Measurements from ENCODE around the gene CRYBG3. TPM values are rescaled to one million over a fixed set of nuclear protein-coding genes. Genes with fewer than 3 reads are reported as not detected.

The CRYBG3 gene
- total and polyA plus RNA-seq, 4 experiments from 2014 or later, result 0.83 to 12.3 (median 7.5) TPM

- H3K36me3 Mint-ChIP-seq, result peaks cover 38 to 63% of the 10 kb centered on the region in 2 donors
Measured at GRCh38 chr3:97889814-97890213, 68.0 kb downstream of the CRYBG3 start.

GRCh38 chr3:97892852-97893251 is 71.0 kb downstream of the CRYBG3 start:
- Mint-ChIP-seq H3K4me3 (no peak overlapping the region), H3K27me3 (no peaks in the 10 kb centered on the region), H3K36me3 (peaks cover 26 to 63% of the 10 kb centered on the region in 2 donors), H3K9me3 (no peaks in the 10 kb centered on the region), H3K4me1 (no peaks in the 10 kb centered on the region), H3K27ac (no peak overlapping the region)
- no peaks in the 10 kb centered on the region for H3K4me1 ChIP-seq (ENCODE audit: insufficient read depth, low read length)
- H3K9me3 ChIP-seq (ENCODE audit: control insufficient read depth in 1 of 2, low read length in 2 of 2), result no peaks in the 10 kb centered on the region
- CTCF ChIA-PET (ENCODE audit: partially characterized antibody), result no interaction called here
- no peaks in the 10 kb centered on the region for H3K27me3 ChIP-seq (ENCODE audit: insufficient read depth, low read length)
- intact Hi-C loops (cut with micrococcal nuclease), result no loop called here
- H3K27ac ChIP-seq (ENCODE audit: low read depth, low read length), result no peak overlapping the region
- no peak for DNase-seq
- H3K36me3 ChIP-seq (ENCODE audit: insufficient read depth, low read length), result no peaks in the 10 kb centered on the region
- POLR2A ChIA-PET (ENCODE audit: partially characterized antibody), result no interaction called here
- H3K4me3 ChIP-seq (ENCODE audit: low read length in 2 of 2), result no peak overlapping the region

More at GRCh38 chr3:97889814-97890213, 68.0 kb downstream of the CRYBG3 start:
- intact Hi-C loops (cut with micrococcal nuclease), result no loop called here
- DNase-seq, result no peak
- no peaks in the 10 kb centered on the region for H3K9me3 ChIP-seq (ENCODE audit: control insufficient read depth in 1 of 2, low read length in 2 of 2)
- no peak overlapping the region for H3K4me3 ChIP-seq (ENCODE audit: low read length in 2 of 2)
- H3K27ac ChIP-seq (ENCODE audit: low read depth, low read length), result no peak overlapping the region
- no peaks in the 10 kb centered on the region for H3K27me3 ChIP-seq (ENCODE audit: insufficient read depth, low read length)
- no peaks in the 10 kb centered on the region for H3K36me3 ChIP-seq (ENCODE audit: insufficient read depth, low read length)
- H3K4me1 Mint-ChIP-seq, result no peaks in the 10 kb centered on the region
- POLR2A ChIA-PET (ENCODE audit: partially characterized antibody), result no interaction called here
- H3K4me1 ChIP-seq (ENCODE audit: insufficient read depth, low read length), result no peaks in the 10 kb centered on the region
- H3K27me3 Mint-ChIP-seq, result no peaks in the 10 kb centered on the region
- CTCF ChIA-PET (ENCODE audit: partially characterized antibody), result no interaction called here
- no peak overlapping the region for H3K4me3 Mint-ChIP-seq
- H3K27ac Mint-ChIP-seq, result no peak overlapping the region
- H3K9me3 Mint-ChIP-seq, result no peaks in the 10 kb centered on the region

- intact Hi-C loops (cut with micrococcal nuclease), result no loop called here
- no peaks in the 10 kb centered on the region for H3K36me3 ChIP-seq (ENCODE audit: insufficient read depth, low read length)
- no peaks in the 10 kb centered on the region for H3K27me3 Mint-ChIP-seq
- DNase-seq, result no peak
- no peaks in the 10 kb centered on the region for H3K4me1 ChIP-seq (ENCODE audit: insufficient read depth, low read length)
- H3K4me3 ChIP-seq (ENCODE audit: low read length in 2 of 2), result no peak overlapping the region
- peaks cover 28 to 57% of the 10 kb centered on the region in 2 donors for H3K36me3 Mint-ChIP-seq
- no peaks in the 10 kb centered on the region for H3K27me3 ChIP-seq (ENCODE audit: insufficient read depth, low read length)
- H3K27ac Mint-ChIP-seq, result no peak overlapping the region
- no peak overlapping the region for H3K4me3 Mint-ChIP-seq
- H3K27ac ChIP-seq (ENCODE audit: low read depth, low read length), result no peak overlapping the region
- peaks cover 0 to 4% (median 0%) of the 10 kb centered on the region in 8 donors for H3K9me3 Mint-ChIP-seq
- no peaks in the 10 kb centered on the region for H3K9me3 ChIP-seq (ENCODE audit: control insufficient read depth in 1 of 2, low read length in 2 of 2)
- ChIA-PET CTCF (ENCODE audit: partially characterized antibody) (no interaction called here), POLR2A (ENCODE audit: partially characterized antibody) (no interaction called here)
- H3K4me1 Mint-ChIP-seq, result peaks cover 0 to 3% (median 0%) of the 10 kb centered on the region in 4 donors
Measured at GRCh38 chr3:97895216-97895615, 73.4 kb downstream of the CRYBG3 start.

- POLR2A ChIA-PET (ENCODE audit: partially characterized antibody), result no interaction called here
- H3K4me3 Mint-ChIP-seq, result no peak overlapping the region
- no peaks in the 10 kb centered on the region for H3K27me3 Mint-ChIP-seq
- H3K36me3 ChIP-seq (ENCODE audit: insufficient read depth, low read length), result no peaks in the 10 kb centered on the region
- no peaks in the 10 kb centered on the region for H3K27me3 ChIP-seq (ENCODE audit: insufficient read depth, low read length)
- CTCF ChIA-PET (ENCODE audit: partially characterized antibody), result no interaction called here
- H3K9me3 Mint-ChIP-seq, result peaks cover 0 to 6% (median 3%) of the 10 kb centered on the region in 8 donors
- intact Hi-C loops (cut with micrococcal nuclease), result no loop called here
- H3K9me3 ChIP-seq (ENCODE audit: control insufficient read depth in 1 of 2, low read length in 2 of 2), result no peaks in the 10 kb centered on the region
- peak overlapping the region in 1 of 7 donors; percentile 77 for H3K27ac Mint-ChIP-seq
- peaks cover 31 to 65% of the 10 kb centered on the region in 2 donors for H3K36me3 Mint-ChIP-seq
- H3K27ac ChIP-seq (ENCODE audit: low read depth, low read length), result no peak overlapping the region
- no peak for DNase-seq
- H3K4me3 ChIP-seq (ENCODE audit: low read length in 2 of 2), result no peak overlapping the region
- H3K4me1 Mint-ChIP-seq, result peaks cover 2 to 5% (median 3%) of the 10 kb centered on the region in 4 donors
- no peaks in the 10 kb centered on the region for H3K4me1 ChIP-seq (ENCODE audit: insufficient read depth, low read length)
Measured at GRCh38 chr3:97896129-97896528, 74.3 kb downstream of the CRYBG3 start.

GRCh38 chr3:97896547-97896946 is 74.7 kb downstream of the CRYBG3 start:
- Histone ChIP-seq H3K36me3 (ENCODE audit: insufficient read depth, low read length) (no peaks in the 10 kb centered on the region), H3K4me1 (ENCODE audit: insufficient read depth, low read length) (no peaks in the 10 kb centered on the region), H3K27me3 (ENCODE audit: insufficient read depth, low read length) (no peaks in the 10 kb centered on the region), H3K27ac (ENCODE audit: low read depth, low read length) (no peak overlapping the region), H3K9me3 (ENCODE audit: control insufficient read depth in 1 of 2, low read length in 2 of 2) (no peaks in the 10 kb centered on the region), H3K4me3 (ENCODE audit: low read length in 2 of 2) (no peak overlapping the region)
- Mint-ChIP-seq H3K27me3 (no peaks in the 10 kb centered on the region), H3K9me3 (peaks cover 0 to 10% (median 3%) of the 10 kb centered on the region in 8 donors), H3K27ac (peak overlapping the region in 1 of 7 donors; percentile 77), H3K4me3 (no peak overlapping the region), H3K4me1 (peaks cover 4 to 8% (median 7%) of the 10 kb centered on the region in 4 donors), H3K36me3 (peaks cover 35 to 67% of the 10 kb centered on the region in 2 donors)
- POLR2A ChIA-PET (ENCODE audit: partially characterized antibody), result no interaction called here
- intact Hi-C loops (cut with micrococcal nuclease), result no loop called here
- DNase-seq, result peak in 1 of 5 donors; percentile 18
- CTCF ChIA-PET (ENCODE audit: partially characterized antibody), result no interaction called here

GRCh38 chr3:97899331-97899730 is 77.5 kb downstream of the CRYBG3 start:
- DNase-seq, result no peak
- Histone ChIP-seq H3K27me3 (ENCODE audit: insufficient read depth, low read length) (no peaks in the 10 kb centered on the region), H3K9me3 (ENCODE audit: control insufficient read depth in 1 of 2, low read length in 2 of 2) (no peaks in the 10 kb centered on the region), H3K4me1 (ENCODE audit: insufficient read depth, low read length) (no peaks in the 10 kb centered on the region), H3K4me3 (ENCODE audit: low read length in 2 of 2) (no peak overlapping the region), H3K36me3 (ENCODE audit: insufficient read depth, low read length) (no peaks in the 10 kb centered on the region), H3K27ac (ENCODE audit: low read depth, low read length) (no peak overlapping the region)
- H3K4me1 Mint-ChIP-seq, result peaks cover 4 to 11% (median 9%) of the 10 kb centered on the region in 4 donors
- peak overlapping the region in 1 of 7 donors; percentile 18 for H3K27ac Mint-ChIP-seq
- H3K36me3 Mint-ChIP-seq, result peaks cover 32 to 67% of the 10 kb centered on the region in 2 donors
- intact Hi-C loops (cut with micrococcal nuclease), result no loop called here
- ChIA-PET POLR2A (ENCODE audit: partially characterized antibody) (no interaction called here), CTCF (ENCODE audit: partially characterized antibody) (no interaction called here)
- H3K27me3 Mint-ChIP-seq, result no peaks in the 10 kb centered on the region
- H3K4me3 Mint-ChIP-seq, result no peak overlapping the region
- peaks cover 3 to 23% (median 14%) of the 10 kb centered on the region in 8 donors for H3K9me3 Mint-ChIP-seq

GRCh38 chr3:97901313-97902248 is 79.8 kb downstream of the CRYBG3 start:
- POLR2A ChIA-PET (ENCODE audit: partially characterized antibody), result interaction anchor here (1.3 to 1.7 kb wide), 2 partner anchors 9 to 11 kb away, joined by 3 to 5 read pairs; no protein-coding TSS in a partner anchor
- Mint-ChIP-seq H3K4me1 (peaks cover 4 to 11% (median 9%) of the 10 kb centered on the region in 4 donors), H3K27me3 (no peaks in the 10 kb centered on the region), H3K27ac (peak overlapping the region in 3 of 7 donors; percentile 5 to 64 (median 19)), H3K4me3 (peak overlapping the region in 1 of 8 donors; percentile 33), H3K36me3 (peaks cover 33 to 49% of the 10 kb centered on the region in 2 donors), H3K9me3 (peaks cover 3 to 28% (median 17%) of the 10 kb centered on the region in 8 donors)
- no peaks in the 10 kb centered on the region for H3K4me1 ChIP-seq (ENCODE audit: insufficient read depth, low read length)
- H3K9me3 ChIP-seq (ENCODE audit: control insufficient read depth in 1 of 2, low read length in 2 of 2), result no peaks in the 10 kb centered on the region
- no peaks in the 10 kb centered on the region for H3K36me3 ChIP-seq (ENCODE audit: insufficient read depth, low read length)
- intact Hi-C loops (cut with micrococcal nuclease), result no loop called here
- H3K27ac ChIP-seq (ENCODE audit: low read depth, low read length), result no peak overlapping the region
- CTCF ChIA-PET (ENCODE audit: partially characterized antibody), result no interaction called here
- H3K27me3 ChIP-seq (ENCODE audit: insufficient read depth, low read length), result no peaks in the 10 kb centered on the region
- H3K4me3 ChIP-seq (ENCODE audit: low read length in 2 of 2), result no peak overlapping the region
- no peak for DNase-seq

All from CD4-positive, alpha-beta memory T cell (primary cell).